ENCODE results near the gene HS2ST1. TPM values are rescaled to one million over a fixed set of nuclear protein-coding genes. Genes with fewer than 3 reads are reported as not detected.
"Not testable (repeated sequence)": the region's sequence is repeated elsewhere in the genome, so short reads cannot be mapped to it uniquely, and the experiment has no call there.

Gene HS2ST1
- 34.9 TPM for polyA plus RNA-seq (2013, experiment 1 of 2)
- polyA plus RNA-seq (2013, experiment 2 of 2): 37.0 TPM

GRCh38 chr1:86914601-86914997 lies at the start of gene HS2ST1:
Gene HS2ST1 (plus strand): TSS chr1:86914635.
- Histone ChIP-seq H3K4me3 (ENCODE audit: extremely low read depth, insufficient read depth, low read length, poor library complexity, severe bottlenecking) (peak within 1 kb of the TSS; percentile 98), H3K9me3 (ENCODE audit: control insufficient read depth, low read length) (no peaks in the 10 kb centered on the region), H3K4me1 (ENCODE audit: control insufficient read depth, insufficient read depth, low read length, poor library complexity, severe bottlenecking) (peaks cover 4% of the 10 kb centered on the region), H3K36me3 (ENCODE audit: control insufficient read depth, insufficient read depth, low read length) (peaks cover 27% of the 10 kb centered on the region), H3K27ac (ENCODE audit: low read depth, low read length, severe bottlenecking) (peak within 1 kb of the TSS; percentile 99)
- WGBS, 2 experiments (ENCODE audit: insufficient coverage in 2 of 2): 0 to 1% methylated on average over 16 to 25 of the region's 45 CpGs

GRCh38 chr1:86865973-86866637 lies 48.3 kb upstream of the HS2ST1 start:
- H3K4me1 ChIP-seq (ENCODE audit: control insufficient read depth, insufficient read depth, low read length, poor library complexity, severe bottlenecking): no peaks in the 10 kb centered on the region
- H3K9me3 ChIP-seq (ENCODE audit: control insufficient read depth, low read length): no peaks in the 10 kb centered on the region
- 87 to 100% methylated on average over 2 to 3 of the region's 6 CpGs for WGBS, 2 experiments (ENCODE audit: insufficient coverage in 2 of 2)
- H3K36me3 ChIP-seq (ENCODE audit: control insufficient read depth, insufficient read depth, low read length): peaks cover 28% of the 10 kb centered on the region
- no peak overlapping the region for H3K27ac ChIP-seq (ENCODE audit: low read depth, low read length, severe bottlenecking)
- H3K4me3 ChIP-seq (ENCODE audit: extremely low read depth, insufficient read depth, low read length, poor library complexity, severe bottlenecking): no peak overlapping the region

- Histone ChIP-seq H3K4me1 (ENCODE audit: control insufficient read depth, insufficient read depth, low read length, poor library complexity, severe bottlenecking) (no peaks in the 10 kb centered on the region), H3K36me3 (ENCODE audit: control insufficient read depth, insufficient read depth, low read length) (peaks cover 23% of the 10 kb centered on the region), H3K4me3 (ENCODE audit: extremely low read depth, insufficient read depth, low read length, poor library complexity, severe bottlenecking) (no peak overlapping the region), H3K9me3 (ENCODE audit: control insufficient read depth, low read length) (no peaks in the 10 kb centered on the region), H3K27ac (ENCODE audit: low read depth, low read length, severe bottlenecking) (no peak overlapping the region)
Measured at GRCh38 chr1:86866665-86867064, 47.8 kb upstream of the HS2ST1 start.

DNA sequence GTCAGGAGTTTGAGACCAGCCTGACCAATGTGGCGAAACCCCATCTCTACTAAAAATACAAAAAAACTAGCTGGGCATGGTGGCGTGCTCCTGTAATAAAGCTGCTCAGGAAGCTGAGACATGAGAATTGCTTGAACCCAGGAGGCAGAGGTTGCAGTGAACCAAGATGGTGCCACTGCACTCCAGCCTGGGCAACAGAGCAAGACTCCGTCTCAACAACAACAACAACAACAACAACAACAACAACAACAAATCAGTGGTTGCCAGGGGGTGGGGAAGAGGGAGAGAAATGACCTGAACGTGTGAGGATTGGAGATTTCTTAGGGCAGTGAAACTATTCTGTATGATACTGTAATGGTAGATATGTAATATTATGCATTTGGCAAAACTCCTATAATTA lies 47.2 kb upstream of the HS2ST1 start:
- not testable (repeated sequence) for H3K4me3 ChIP-seq (ENCODE audit: extremely low read depth, insufficient read depth, low read length, poor library complexity, severe bottlenecking); H3K27ac ChIP-seq (ENCODE audit: low read depth, low read length, severe bottlenecking); H3K9me3 ChIP-seq (ENCODE audit: control insufficient read depth, low read length); H3K4me1 ChIP-seq (ENCODE audit: control insufficient read depth, insufficient read depth, low read length, poor library complexity, severe bottlenecking)
- peaks cover 20% of the 10 kb centered on the region for H3K36me3 ChIP-seq (ENCODE audit: control insufficient read depth, insufficient read depth, low read length)
- WGBS, 2 experiments (ENCODE audit: insufficient coverage in 2 of 2): 83 to 91% methylated on average over 1 of the region's 4 CpGs

DNA sequence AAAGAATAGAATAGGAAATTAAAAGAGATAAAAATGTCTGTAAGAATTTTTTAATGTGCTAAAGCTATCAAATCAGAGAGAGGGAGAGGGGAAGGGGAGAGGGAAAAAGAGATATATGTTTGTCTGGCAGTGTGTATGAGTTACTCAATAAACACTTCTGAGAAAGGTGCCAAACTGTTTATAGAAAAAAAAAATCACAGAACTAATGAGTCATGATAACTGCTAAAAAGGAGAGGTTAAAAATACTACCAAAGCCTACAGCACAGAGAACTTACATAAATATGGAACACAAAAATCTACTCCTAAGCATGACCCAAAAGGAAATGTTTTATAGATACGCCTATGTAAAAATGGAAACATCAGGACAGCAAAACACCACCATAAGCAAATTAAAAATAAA lies 46.0 kb upstream of the HS2ST1 start:
- H3K4me3 ChIP-seq (ENCODE audit: extremely low read depth, insufficient read depth, low read length, poor library complexity, severe bottlenecking): no peak overlapping the region
- no CpG with 5 or more reads among the region's 1 CpG for WGBS, 2 experiments (ENCODE audit: insufficient coverage in 2 of 2)
- H3K9me3 ChIP-seq (ENCODE audit: control insufficient read depth, low read length): no peaks in the 10 kb centered on the region
- no peak overlapping the region for H3K27ac ChIP-seq (ENCODE audit: low read depth, low read length, severe bottlenecking)
- H3K4me1 ChIP-seq (ENCODE audit: control insufficient read depth, insufficient read depth, low read length, poor library complexity, severe bottlenecking): no peaks in the 10 kb centered on the region
- H3K36me3 ChIP-seq (ENCODE audit: control insufficient read depth, insufficient read depth, low read length): peaks cover 24% of the 10 kb centered on the region

DNA sequence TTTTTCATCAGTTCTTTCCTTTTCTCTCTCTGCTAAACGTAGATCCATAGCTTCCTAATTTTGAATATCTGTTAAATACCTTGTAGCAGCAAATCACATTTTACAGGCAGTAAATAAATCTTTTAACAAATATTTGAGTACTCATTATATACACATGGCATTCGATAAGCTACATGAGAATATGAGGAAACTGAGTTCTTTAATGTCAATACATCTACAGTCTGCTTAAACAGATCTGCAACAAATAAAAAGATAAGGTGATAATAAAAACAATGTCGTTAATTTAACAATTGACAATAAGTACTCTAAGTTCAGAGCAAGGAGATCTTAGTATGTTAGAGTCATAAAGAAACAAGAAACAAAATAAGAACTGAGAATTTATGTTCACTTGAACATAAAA lies 43.4 kb upstream of the HS2ST1 start:
- no peak overlapping the region for H3K4me3 ChIP-seq (ENCODE audit: extremely low read depth, insufficient read depth, low read length, poor library complexity, severe bottlenecking)
- WGBS, 2 experiments (ENCODE audit: insufficient coverage in 2 of 2): no CpG with 5 or more reads among the region's 3 CpGs
- H3K9me3 ChIP-seq (ENCODE audit: control insufficient read depth, low read length): no peaks in the 10 kb centered on the region
- no peaks in the 10 kb centered on the region for H3K4me1 ChIP-seq (ENCODE audit: control insufficient read depth, insufficient read depth, low read length, poor library complexity, severe bottlenecking)
- no peak overlapping the region for H3K27ac ChIP-seq (ENCODE audit: low read depth, low read length, severe bottlenecking)
- peaks cover 21% of the 10 kb centered on the region for H3K36me3 ChIP-seq (ENCODE audit: control insufficient read depth, insufficient read depth, low read length)

DNA sequence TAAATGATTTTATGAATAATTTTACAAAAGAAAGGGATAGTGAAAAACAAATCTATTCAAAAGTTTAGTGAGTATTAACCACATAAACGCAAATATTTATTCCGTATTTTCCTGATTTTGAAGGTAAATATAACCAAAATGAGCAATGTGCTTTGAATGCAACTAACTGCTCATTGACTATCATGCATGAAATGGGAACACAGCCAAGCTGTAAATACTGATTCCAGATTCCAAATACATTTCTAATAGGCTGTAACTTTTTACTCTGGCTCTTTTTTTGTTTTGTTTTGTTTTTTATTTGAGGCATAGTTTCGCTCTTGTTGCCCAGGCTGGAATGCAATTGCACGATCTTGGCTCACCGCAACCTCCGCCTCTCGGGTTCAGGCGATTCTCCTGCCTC lies 42.3 kb upstream of the HS2ST1 start:
- WGBS, 2 experiments (ENCODE audit: insufficient coverage in 2 of 2): 95 to 97% methylated on average over 6 of the region's 8 CpGs
- Histone ChIP-seq H3K4me3 (ENCODE audit: extremely low read depth, insufficient read depth, low read length, poor library complexity, severe bottlenecking) (no peak overlapping the region), H3K36me3 (ENCODE audit: control insufficient read depth, insufficient read depth, low read length) (peaks cover 27% of the 10 kb centered on the region), H3K9me3 (ENCODE audit: control insufficient read depth, low read length) (no peaks in the 10 kb centered on the region), H3K27ac (ENCODE audit: low read depth, low read length, severe bottlenecking) (no peak overlapping the region), H3K4me1 (ENCODE audit: control insufficient read depth, insufficient read depth, low read length, poor library complexity, severe bottlenecking) (no peaks in the 10 kb centered on the region)

DNA sequence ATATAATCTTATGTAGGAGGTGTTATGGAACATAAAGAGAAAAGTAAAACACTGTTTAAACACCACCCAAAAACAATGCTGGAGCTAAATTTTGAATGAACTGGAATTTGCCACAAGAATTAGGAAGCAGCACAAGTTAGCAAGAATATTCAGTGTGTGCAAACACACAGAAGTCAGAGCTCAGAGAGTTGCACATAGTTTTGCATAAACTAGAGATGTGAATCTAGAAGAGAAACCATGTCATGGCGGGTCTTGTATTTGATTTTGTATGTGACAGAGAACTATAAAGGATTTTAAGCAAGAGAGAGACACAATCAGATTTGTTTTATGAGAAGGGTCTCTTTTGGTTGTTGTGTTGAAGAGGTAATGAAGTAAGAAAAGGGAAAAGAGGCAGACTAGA lies 38.7 kb upstream of the HS2ST1 start:
- no peaks in the 10 kb centered on the region for H3K9me3 ChIP-seq (ENCODE audit: control insufficient read depth, low read length)
- H3K4me3 ChIP-seq (ENCODE audit: extremely low read depth, insufficient read depth, low read length, poor library complexity, severe bottlenecking): no peak overlapping the region
- no peaks in the 10 kb centered on the region for H3K4me1 ChIP-seq (ENCODE audit: control insufficient read depth, insufficient read depth, low read length, poor library complexity, severe bottlenecking)
- WGBS, 2 experiments (ENCODE audit: insufficient coverage in 2 of 2): 100% methylated on average over 1 of the region's 1 CpG; no CpG with 5 or more reads in 1 of the 2 experiments
- H3K27ac ChIP-seq (ENCODE audit: low read depth, low read length, severe bottlenecking): no peak overlapping the region
- H3K36me3 ChIP-seq (ENCODE audit: control insufficient read depth, insufficient read depth, low read length): peaks cover 53% of the 10 kb centered on the region

- WGBS, 2 experiments (ENCODE audit: insufficient coverage in 2 of 2): 94 to 96% methylated on average over 4 to 5 of the region's 5 CpGs
- H3K9me3 ChIP-seq (ENCODE audit: control insufficient read depth, low read length): no peaks in the 10 kb centered on the region
- no peak overlapping the region for H3K4me3 ChIP-seq (ENCODE audit: extremely low read depth, insufficient read depth, low read length, poor library complexity, severe bottlenecking)
- no peaks in the 10 kb centered on the region for H3K4me1 ChIP-seq (ENCODE audit: control insufficient read depth, insufficient read depth, low read length, poor library complexity, severe bottlenecking)
- peaks cover 25% of the 10 kb centered on the region for H3K36me3 ChIP-seq (ENCODE audit: control insufficient read depth, insufficient read depth, low read length)
- H3K27ac ChIP-seq (ENCODE audit: low read depth, low read length, severe bottlenecking): no peak overlapping the region
Measured at GRCh38 chr1:86887479-86888162, 26.8 kb upstream of the HS2ST1 start.

GRCh38 chr1:86888327-86888726 lies 26.1 kb upstream of the HS2ST1 start:
- WGBS, 2 experiments (ENCODE audit: insufficient coverage in 2 of 2): 80 to 96% methylated on average over 1 to 4 of the region's 5 CpGs
- Histone ChIP-seq H3K4me1 (ENCODE audit: control insufficient read depth, insufficient read depth, low read length, poor library complexity, severe bottlenecking) (no peaks in the 10 kb centered on the region), H3K27ac (ENCODE audit: low read depth, low read length, severe bottlenecking) (no peak overlapping the region), H3K9me3 (ENCODE audit: control insufficient read depth, low read length) (no peaks in the 10 kb centered on the region), H3K36me3 (ENCODE audit: control insufficient read depth, insufficient read depth, low read length) (peaks cover 25% of the 10 kb centered on the region), H3K4me3 (ENCODE audit: extremely low read depth, insufficient read depth, low read length, poor library complexity, severe bottlenecking) (no peak overlapping the region)

GRCh38 chr1:86899401-86899800 lies 15.0 kb upstream of the HS2ST1 start:
- WGBS, 2 experiments (ENCODE audit: insufficient coverage in 2 of 2): 100% methylated on average over 6 of the region's 33 CpGs; no CpG with 5 or more reads in 1 of the 2 experiments
- H3K4me1 ChIP-seq (ENCODE audit: control insufficient read depth, insufficient read depth, low read length, poor library complexity, severe bottlenecking); H3K9me3 ChIP-seq (ENCODE audit: control insufficient read depth, low read length); H3K4me3 ChIP-seq (ENCODE audit: extremely low read depth, insufficient read depth, low read length, poor library complexity, severe bottlenecking); H3K27ac ChIP-seq (ENCODE audit: low read depth, low read length, severe bottlenecking): not testable (repeated sequence)
- H3K36me3 ChIP-seq (ENCODE audit: control insufficient read depth, insufficient read depth, low read length): peaks cover 61% of the 10 kb centered on the region
